HCT116 (cell line): ENCODE data around the gene GCLC. TPM values are rescaled to one million over a fixed set of nuclear protein-coding genes. Genes with fewer than 3 reads are reported as not detected.

Experiments used
- ATAC-seq: fragments of 200-7000 bp; cut with Tn5 transposase; 2 replicates; pipeline ENCODE4 v1.9.1; 2020; ENCODE audit warnings: mild to moderate bottlenecking, moderate library complexity
- BruUV-seq: library from RNA; stranded (reverse); fragments of 400-500 nt; replicated peaks from 2 replicates; lab custom pipeline; 2021; lab: Mats Ljungman, UMichigan
- CTCF ChIA-PET: fragments of 300-600 bp; sonication (Branson Sonifier 250); formaldehyde crosslinking; loops from one replicate; lab custom pipeline; 2021; ENCODE audit warnings: antibody characterized with exemption; lab: Charles Lee
- POLR2A ChIA-PET: fragments of 300-600, 350-600 bp; sonication (Branson Sonifier 250); formaldehyde crosslinking; loops from one replicate; lab custom pipeline; 2021; ENCODE audit warnings: antibody characterized with exemption; lab: Charles Lee
- RAD21 ChIA-PET, 2 experiments: fragments of 300-600 bp; sonication (Branson Sonifier 250); formaldehyde crosslinking; loops; one replicate each; lab custom pipeline; 2023; ENCODE audit warnings: low total read pairs in 2 of 2; ENCODE audit not compliant: uncharacterized antibody in 2 of 2, unreplicated experiment in 2 of 2, low non-redundant PET in 1 of 2; lab: Charles Lee
- DNase-seq: peaks from one replicate; pipeline ENCODE4 v3.0.0-alpha.2; 2010; ENCODE audit warnings: low read depth, low spot score
- H2AFZ ChIP-seq: fragments of 200-600 bp; shearing (Covaris generic), sonication (generic); 2 replicates; pipeline ENCODE4 v1.6.1; 2017; ENCODE audit warnings: low read depth, mixed run types, mixed read lengths, antibody characterized with exemption, low read length; ENCODE audit not compliant: poor library complexity, severe bottlenecking
- H3K27ac ChIP-seq: 2 replicates; pipeline ENCODE4 v1.5.1; 2012; ENCODE audit warnings: low read depth, low read length
- H3K27me3 ChIP-seq: fragments of 200-600 bp; sonication (generic); 2 replicates; pipeline ENCODE4 v1.6.1; 2016; ENCODE audit warnings: mixed run types, low read length, mixed read lengths; ENCODE audit not compliant: insufficient read depth
- H3K36me3 ChIP-seq, 2 experiments: fragments of 200-500 bp in 1 of 2; fragments of 200-600 bp in 1 of 2; sonication (Bioruptor generic) in 1 of 2; sonication (generic) in 1 of 2; 2 replicates each; pipeline versions ENCODE4 v1.5.1 to v1.6.1; 2014 to 2016; ENCODE audit warnings: low read length in 2 of 2, inconsistent platforms in 1 of 2, mixed read lengths in 1 of 2, mixed run types in 1 of 2; ENCODE audit not compliant: insufficient read depth in 2 of 2, control insufficient read depth in 1 of 2
- H3K4me1 ChIP-seq, 2 experiments: fragments of 200-600 bp in 1 of 2; sonication (generic) in 1 of 2; 2 replicates each; pipeline versions ENCODE4 v1.5.1 to v1.6.1; 2012 to 2017; ENCODE audit warnings: low read length in 2 of 2, inconsistent platforms in 1 of 2, mild to moderate bottlenecking in 1 of 2, mixed read lengths in 1 of 2, mixed run types in 1 of 2, moderate library complexity in 1 of 2; ENCODE audit not compliant: insufficient read depth in 2 of 2, control insufficient read depth in 1 of 2
- H3K4me2 ChIP-seq: fragments of 200-600 bp; sonication (generic); 2 replicates; pipeline ENCODE4 v1.6.1; 2017; ENCODE audit warnings: mixed run types, low read length, mixed read lengths
- H3K4me3 ChIP-seq, 2 experiments: fragments of 200-600 bp in 1 of 2; sonication (generic) in 1 of 2; replicated peaks in 1 of 2; 2 replicates each; pipeline ENCODE4 v1.5.1; 2011 to 2016; ENCODE audit warnings: low read length in 2 of 2, control low read depth in 1 of 2, low read depth in 1 of 2, mild to moderate bottlenecking in 1 of 2, mixed read lengths in 1 of 2, mixed run types in 1 of 2
- H3K79me2 ChIP-seq: fragments of 200-600 bp; sonication (generic); 2 replicates; pipeline ENCODE4 v1.6.1; 2017; ENCODE audit warnings: mild to moderate bottlenecking, mixed run types, low read length, moderate library complexity, mixed read lengths; ENCODE audit not compliant: insufficient read depth
- H3K9ac ChIP-seq: fragments of 200-600 bp; sonication (generic); 2 replicates; pipeline ENCODE4 v1.6.1; 2016; ENCODE audit warnings: low read length, mixed read lengths
- H3K9me2 ChIP-seq: fragments of 200-600 bp; sonication (generic), shearing (Covaris generic); 2 replicates; pipeline ENCODE4 v1.6.1; 2017; ENCODE audit warnings: mixed run types, mild to moderate bottlenecking, moderate library complexity; ENCODE audit not compliant: insufficient read depth
- H3K9me3 ChIP-seq, 2 experiments: fragments of 200-500 bp in 1 of 2; fragments of 200-600 bp in 1 of 2; sonication (Bioruptor generic) in 1 of 2; sonication (generic) in 1 of 2; 2 replicates each; pipeline ENCODE4 v1.6.1; 2014 to 2017; ENCODE audit warnings: low read length in 2 of 2, mixed read lengths in 2 of 2, inconsistent platforms in 1 of 2, low read depth in 1 of 2, mild to moderate bottlenecking in 1 of 2, mixed run types in 1 of 2, moderate library complexity in 1 of 2; ENCODE audit not compliant: control insufficient read depth in 1 of 2, insufficient read depth in 1 of 2
- H4K20me1 ChIP-seq: fragments of 200-600 bp; sonication (generic), shearing (Covaris generic); 2 replicates; pipeline ENCODE4 v1.6.1; 2017; ENCODE audit warnings: mixed run types, mild to moderate bottlenecking, moderate library complexity; ENCODE audit not compliant: insufficient read depth
- CBX3 ChIP-seq: IDR thresholded peaks from 2 replicates; pipeline ENCODE4 v1.6.1; 2012; ENCODE audit warnings: low read depth
- CEBPB ChIP-seq: IDR thresholded peaks from 2 replicates; pipeline ENCODE4 v1.6.1; 2012; ENCODE audit warnings: low read depth
- EZH2 ChIP-seq: fragments of 200-600 bp; sonication (generic); IDR thresholded peaks from 2 replicates; pipeline ENCODE4 v1.6.1; 2017; ENCODE audit warnings: antibody characterized with exemption, mixed run types
- FOSL1 ChIP-seq: IDR thresholded peaks from 2 replicates; pipeline ENCODE4 v1.6.1; 2012; ENCODE audit warnings: low read depth
- POLR2A ChIP-seq: IDR thresholded peaks from 2 replicates; pipeline ENCODE4 v1.7.0; 2011; ENCODE audit warnings: borderline replicate concordance; ENCODE audit not compliant: insufficient read depth, insufficient read length; ENCODE audit errors: extremely low read depth
- POLR2AphosphoS5 ChIP-seq: IDR thresholded peaks from 2 replicates; pipeline ENCODE4 v1.6.1; 2011; ENCODE audit warnings: mild to moderate bottlenecking, low read depth, low read length, moderate library complexity
- SIN3A ChIP-seq: IDR thresholded peaks from 2 replicates; pipeline ENCODE4 v1.6.1; 2012; ENCODE audit warnings: low read depth
- SRF ChIP-seq: IDR thresholded peaks from 2 replicates; pipeline ENCODE4 v1.6.1; 2012; ENCODE audit warnings: low read depth
- ZFX ChIP-seq: fragments of 450-650 bp; IDR thresholded peaks from 2 replicates; pipeline ENCODE4 v1.6.1; 2017
- ZNF274 ChIP-seq: fragments of 200-500 bp; sonication (Bioruptor generic); IDR thresholded peaks from 2 replicates; pipeline ENCODE4 v1.6.1; 2014; ENCODE audit warnings: mild to moderate bottlenecking, low read depth, low read length, inconsistent platforms
- intact Hi-C: fragments of 100-400 bp; cut with micrococcal nuclease; formaldehyde crosslinking; loops from 2 replicates; pipeline ENCODE4 v1.10.0; 2022
- total RNA-seq: library from RNA; stranded (reverse); gene quantifications from one replicate; pipeline ENCODE4 v1.2.1, GENCODE V29; 2021; ENCODE audit not compliant: unreplicated experiment
- TF ChIP-seq, protein P1 (sequence below): IDR thresholded peaks from 2 replicates; pipeline ENCODE4 v1.6.1; 2011; ENCODE audit warnings: mild to moderate bottlenecking, low read length, moderate library complexity; ENCODE audit not compliant: insufficient replicate concordance; ENCODE audit errors: extremely low read depth
- TF ChIP-seq, protein P2 (sequence below), 3 experiments: fragments of 200-600 bp in 1 of 3; sonication (generic) in 1 of 3; IDR thresholded peaks in 2 of 3; conservative IDR thresholded peaks in 1 of 3; 2 replicates each; pipeline ENCODE4 v1.5.1; 2012 to 2017; ENCODE audit warnings: low read depth in 2 of 3, low read length in 2 of 3, antibody characterized with exemption in 1 of 3, borderline replicate concordance in 1 of 3, control low read depth in 1 of 3, mild to moderate bottlenecking in 1 of 3, mixed read lengths in 1 of 3, mixed run types in 1 of 3, moderate library complexity in 1 of 3; ENCODE audit not compliant: insufficient read depth in 1 of 3

GCLC gene
- total RNA-seq, 1 experiment from 2014 or later = 72.0 TPM

DNA sequence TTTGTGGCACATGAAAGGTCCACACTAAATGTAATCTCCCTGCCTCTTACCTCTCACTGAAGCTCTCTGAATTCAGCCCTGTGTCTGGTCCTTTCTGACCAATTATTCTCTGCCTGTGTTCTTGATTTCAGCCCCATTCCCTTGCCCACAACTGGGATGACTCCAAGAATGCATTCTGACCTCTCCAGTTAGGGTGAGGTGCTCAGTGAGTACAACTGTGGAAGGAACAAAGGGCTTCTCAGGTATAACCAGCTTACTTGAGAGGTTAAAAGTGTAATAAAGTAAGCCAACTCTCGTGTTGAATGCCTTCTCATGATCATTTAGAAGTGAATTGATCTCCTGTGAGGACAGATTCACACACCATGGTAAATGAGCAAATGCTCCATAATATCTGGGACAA lies 88.1 kb downstream of the GCLC start:
- no TSS peak for BruUV-seq
- intact Hi-C loops = no loop called here
- no peaks in the 10 kb centered on the region for H3K9me2 ChIP-seq
- no peaks in the 10 kb centered on the region for H3K36me3 ChIP-seq
- H3K4me2 ChIP-seq = no peak overlapping the region
- no peak for DNase-seq
- POLR2A ChIA-PET = no interaction called here
- H4K20me1 ChIP-seq = no peaks in the 10 kb centered on the region
- TF ChIP-seq ZFX = no peak
- TF ChIP-seq, protein P1, sequence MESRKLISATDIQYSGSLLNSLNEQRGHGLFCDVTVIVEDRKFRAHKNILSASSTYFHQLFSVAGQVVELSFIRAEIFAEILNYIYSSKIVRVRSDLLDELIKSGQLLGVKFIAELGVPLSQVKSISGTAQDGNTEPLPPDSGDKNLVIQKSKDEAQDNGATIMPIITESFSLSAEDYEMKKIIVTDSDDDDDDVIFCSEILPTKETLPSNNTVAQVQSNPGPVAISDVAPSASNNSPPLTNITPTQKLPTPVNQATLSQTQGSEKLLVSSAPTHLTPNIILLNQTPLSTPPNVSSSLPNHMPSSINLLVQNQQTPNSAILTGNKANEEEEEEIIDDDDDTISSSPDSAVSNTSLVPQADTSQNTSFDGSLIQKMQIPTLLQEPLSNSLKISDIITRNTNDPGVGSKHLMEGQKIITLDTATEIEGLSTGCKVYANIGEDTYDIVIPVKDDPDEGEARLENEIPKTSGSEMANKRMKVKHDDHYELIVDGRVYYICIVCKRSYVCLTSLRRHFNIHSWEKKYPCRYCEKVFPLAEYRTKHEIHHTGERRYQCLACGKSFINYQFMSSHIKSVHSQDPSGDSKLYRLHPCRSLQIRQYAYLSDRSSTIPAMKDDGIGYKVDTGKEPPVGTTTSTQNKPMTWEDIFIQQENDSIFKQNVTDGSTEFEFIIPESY = no peak
- TF ChIP-seq, protein P2, sequence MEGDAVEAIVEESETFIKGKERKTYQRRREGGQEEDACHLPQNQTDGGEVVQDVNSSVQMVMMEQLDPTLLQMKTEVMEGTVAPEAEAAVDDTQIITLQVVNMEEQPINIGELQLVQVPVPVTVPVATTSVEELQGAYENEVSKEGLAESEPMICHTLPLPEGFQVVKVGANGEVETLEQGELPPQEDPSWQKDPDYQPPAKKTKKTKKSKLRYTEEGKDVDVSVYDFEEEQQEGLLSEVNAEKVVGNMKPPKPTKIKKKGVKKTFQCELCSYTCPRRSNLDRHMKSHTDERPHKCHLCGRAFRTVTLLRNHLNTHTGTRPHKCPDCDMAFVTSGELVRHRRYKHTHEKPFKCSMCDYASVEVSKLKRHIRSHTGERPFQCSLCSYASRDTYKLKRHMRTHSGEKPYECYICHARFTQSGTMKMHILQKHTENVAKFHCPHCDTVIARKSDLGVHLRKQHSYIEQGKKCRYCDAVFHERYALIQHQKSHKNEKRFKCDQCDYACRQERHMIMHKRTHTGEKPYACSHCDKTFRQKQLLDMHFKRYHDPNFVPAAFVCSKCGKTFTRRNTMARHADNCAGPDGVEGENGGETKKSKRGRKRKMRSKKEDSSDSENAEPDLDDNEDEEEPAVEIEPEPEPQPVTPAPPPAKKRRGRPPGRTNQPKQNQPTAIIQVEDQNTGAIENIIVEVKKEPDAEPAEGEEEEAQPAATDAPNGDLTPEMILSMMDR (IDR thresholded peaks at IDR 0.05 in 2 of 3, conservative IDR thresholded peaks at IDR 0.05 in 1 of 3; ENCODE audit: borderline replicate concordance in 1 of 3, insufficient read depth in 1 of 3, low read depth in 2 of 3, low read length in 2 of 3) = no peak
- TF ChIP-seq FOSL1 = no peak
- TF ChIP-seq SRF = no peak
- no peak for TF ChIP-seq POLR2A
- TF ChIP-seq ZNF274 = no peak
- TF ChIP-seq POLR2AphosphoS5 = no peak
- TF ChIP-seq EZH2 = no peak
- no peak for TF ChIP-seq SIN3A
- TF ChIP-seq CEBPB = no peak
- TF ChIP-seq CBX3 = no peak
- H3K9me3 ChIP-seq = no peaks in the 10 kb centered on the region
- no peaks in the 10 kb centered on the region for H3K79me2 ChIP-seq
- H3K9ac ChIP-seq = no peak overlapping the region
- H2AFZ ChIP-seq = no peak overlapping the region
- no peak overlapping the region for H3K27ac ChIP-seq
- H3K4me1 ChIP-seq = no peaks in the 10 kb centered on the region
- no peak for ATAC-seq
- no peak overlapping the region for H3K4me3 ChIP-seq
- CTCF ChIA-PET = no interaction called here
- H3K27me3 ChIP-seq = no peaks in the 10 kb centered on the region
- RAD21 ChIA-PET = no interaction called here
